Parathyroid adenoma (tissue), 2 donors: ENCODE measurements around the gene CSRNP3.
A peak's percentile ranks its signal among the peaks of the same experiment; 100 is the strongest.

ENCODE experiments used
- H2AFZ ChIP-seq: fragments of 300-600 bp; sonication (generic); one replicate; pipeline ENCODE4 v1.7.0; 2017; ENCODE audit warnings: antibody characterized with exemption, mild to moderate bottlenecking
- H3K27ac ChIP-seq: fragments of 300-600 bp; sonication (generic); one replicate; pipeline ENCODE4 v1.7.0; 2017
- H3K27me3 ChIP-seq: fragments of 300-600 bp; sonication (generic); one replicate; pipeline ENCODE4 v1.7.0; 2017; ENCODE audit warnings: low read length; ENCODE audit not compliant: control insufficient read depth, insufficient read depth
- H3K36me3 ChIP-seq: fragments of 300-600 bp; sonication (generic); one replicate; pipeline ENCODE4 v1.7.0; 2017; ENCODE audit warnings: low read length; ENCODE audit not compliant: control insufficient read depth, insufficient read depth
- H3K4me1 ChIP-seq: fragments of 300-600 bp; sonication (generic); one replicate; pipeline ENCODE4 v1.7.0; 2017; ENCODE audit warnings: control low read depth
- H3K4me2 ChIP-seq: fragments of 300-600 bp; sonication (generic); one replicate; pipeline ENCODE4 v1.7.0; 2017; ENCODE audit warnings: low read length
- H3K4me3 ChIP-seq: fragments of 300-600 bp; sonication (generic); one replicate; pipeline ENCODE4 v1.7.0; 2017; ENCODE audit warnings: low read depth, low read length
- H3K79me2 ChIP-seq: fragments of 300-600 bp; sonication (generic); one replicate; pipeline ENCODE4 v1.7.0; 2017; ENCODE audit warnings: control low read depth
- H3K9ac ChIP-seq: fragments of 300-600 bp; sonication (generic); one replicate; pipeline ENCODE4 v1.7.0; 2017; ENCODE audit warnings: mild to moderate bottlenecking
- H3K9me3 ChIP-seq: fragments of 300-600 bp; sonication (generic); one replicate; pipeline ENCODE4 v1.7.0; 2017; ENCODE audit warnings: low read length; ENCODE audit not compliant: control insufficient read depth
- TF ChIP-seq, protein P1 (sequence below): fragments of 300-600 bp; sonication (generic); IDR thresholded peaks from one replicate; pipeline ENCODE4 v1.7.0; 2017; ENCODE audit warnings: antibody characterized with exemption, mild to moderate bottlenecking
- donor health status: primary hyperparathyroidism.

The CSRNP3 gene

GRCh38 chr2:165631089-165631488 is 161.6 kb downstream of the CSRNP3 start:
- Histone ChIP-seq H3K9ac (no peak overlapping the region), H3K79me2 (no peaks in the 10 kb centered on the region), H3K9me3 (no peaks in the 10 kb centered on the region), H2AFZ (no peak overlapping the region), H3K27ac (no peak overlapping the region), H3K36me3 (no peaks in the 10 kb centered on the region), H3K4me1 (peaks cover 3% of the 10 kb centered on the region), H3K27me3 (no peaks in the 10 kb centered on the region), H3K4me2 (no peak overlapping the region), H3K4me3 (no peak overlapping the region)
- TF ChIP-seq, protein P1, sequence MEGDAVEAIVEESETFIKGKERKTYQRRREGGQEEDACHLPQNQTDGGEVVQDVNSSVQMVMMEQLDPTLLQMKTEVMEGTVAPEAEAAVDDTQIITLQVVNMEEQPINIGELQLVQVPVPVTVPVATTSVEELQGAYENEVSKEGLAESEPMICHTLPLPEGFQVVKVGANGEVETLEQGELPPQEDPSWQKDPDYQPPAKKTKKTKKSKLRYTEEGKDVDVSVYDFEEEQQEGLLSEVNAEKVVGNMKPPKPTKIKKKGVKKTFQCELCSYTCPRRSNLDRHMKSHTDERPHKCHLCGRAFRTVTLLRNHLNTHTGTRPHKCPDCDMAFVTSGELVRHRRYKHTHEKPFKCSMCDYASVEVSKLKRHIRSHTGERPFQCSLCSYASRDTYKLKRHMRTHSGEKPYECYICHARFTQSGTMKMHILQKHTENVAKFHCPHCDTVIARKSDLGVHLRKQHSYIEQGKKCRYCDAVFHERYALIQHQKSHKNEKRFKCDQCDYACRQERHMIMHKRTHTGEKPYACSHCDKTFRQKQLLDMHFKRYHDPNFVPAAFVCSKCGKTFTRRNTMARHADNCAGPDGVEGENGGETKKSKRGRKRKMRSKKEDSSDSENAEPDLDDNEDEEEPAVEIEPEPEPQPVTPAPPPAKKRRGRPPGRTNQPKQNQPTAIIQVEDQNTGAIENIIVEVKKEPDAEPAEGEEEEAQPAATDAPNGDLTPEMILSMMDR, result no peak

GRCh38 chr2:165632594-165632993 is 163.1 kb downstream of the CSRNP3 start:
- TF ChIP-seq, protein P1, result no peak
- no peak overlapping the region for H3K4me3 ChIP-seq
- H3K79me2 ChIP-seq, result no peaks in the 10 kb centered on the region
- no peaks in the 10 kb centered on the region for H3K27me3 ChIP-seq
- H3K9ac ChIP-seq, result no peak overlapping the region
- no peaks in the 10 kb centered on the region for H3K9me3 ChIP-seq
- no peaks in the 10 kb centered on the region for H3K36me3 ChIP-seq
- H3K4me2 ChIP-seq, result no peak overlapping the region
- peaks cover 3% of the 10 kb centered on the region for H3K4me1 ChIP-seq
- H3K27ac ChIP-seq, result no peak overlapping the region
- H2AFZ ChIP-seq, result no peak overlapping the region

DNA sequence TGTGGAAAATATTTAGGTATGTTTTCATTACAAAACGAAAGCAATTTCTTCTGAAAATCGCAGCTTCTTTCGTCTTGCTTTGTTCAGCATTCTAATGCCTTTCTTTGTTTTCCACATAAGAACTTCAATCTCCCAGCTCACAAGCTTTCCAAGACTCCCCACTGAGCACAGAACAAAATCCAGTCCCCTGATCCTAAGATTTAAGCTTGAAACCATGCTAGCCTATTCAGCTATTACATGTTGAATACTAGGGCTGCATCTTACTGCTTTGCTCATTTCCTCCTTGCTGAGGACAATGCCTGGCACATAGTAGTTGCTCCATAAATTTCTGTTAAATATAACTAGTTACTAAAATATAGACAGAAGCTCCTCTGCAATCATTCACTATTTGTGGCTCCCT is 163.9 kb downstream of the CSRNP3 start:
- no peak overlapping the region for H3K27ac ChIP-seq
- no peak overlapping the region for H3K9ac ChIP-seq
- no peak overlapping the region for H3K4me3 ChIP-seq
- no peaks in the 10 kb centered on the region for H3K79me2 ChIP-seq
- H3K9me3 ChIP-seq, result no peaks in the 10 kb centered on the region
- peaks cover 3% of the 10 kb centered on the region for H3K4me1 ChIP-seq
- no peak overlapping the region for H2AFZ ChIP-seq
- TF ChIP-seq, protein P1, result no peak
- H3K4me2 ChIP-seq, result no peak overlapping the region
- H3K27me3 ChIP-seq, result no peaks in the 10 kb centered on the region
- no peaks in the 10 kb centered on the region for H3K36me3 ChIP-seq

GRCh38 chr2:165634282-165634681 is 164.8 kb downstream of the CSRNP3 start:
- Histone ChIP-seq H3K9ac (no peak overlapping the region), H3K79me2 (no peaks in the 10 kb centered on the region), H2AFZ (no peak overlapping the region), H3K27ac (no peak overlapping the region), H3K9me3 (no peaks in the 10 kb centered on the region), H3K4me3 (no peak overlapping the region), H3K27me3 (no peaks in the 10 kb centered on the region), H3K4me2 (no peak overlapping the region), H3K4me1 (peaks cover 3% of the 10 kb centered on the region), H3K36me3 (no peaks in the 10 kb centered on the region)
- TF ChIP-seq, protein P1, result no peak

GRCh38 chr2:165634855-165635254 is 165.4 kb downstream of the CSRNP3 start:
- H3K9ac ChIP-seq, result no peak overlapping the region

More at GRCh38 chr2:165634855-165635254, 165.4 kb downstream of the CSRNP3 start:
- Histone ChIP-seq H3K79me2 (no peaks in the 10 kb centered on the region), H3K27me3 (no peaks in the 10 kb centered on the region), H3K36me3 (no peaks in the 10 kb centered on the region), H3K27ac (no peak overlapping the region), H3K4me1 (peaks cover 3% of the 10 kb centered on the region), H2AFZ (peak overlapping the region; percentile 50), H3K4me2 (no peak overlapping the region), H3K9me3 (no peaks in the 10 kb centered on the region), H3K4me3 (no peak overlapping the region)
- TF ChIP-seq, protein P1, result no peak
